ENCODE measurements around the gene ZNF408.

DNA sequence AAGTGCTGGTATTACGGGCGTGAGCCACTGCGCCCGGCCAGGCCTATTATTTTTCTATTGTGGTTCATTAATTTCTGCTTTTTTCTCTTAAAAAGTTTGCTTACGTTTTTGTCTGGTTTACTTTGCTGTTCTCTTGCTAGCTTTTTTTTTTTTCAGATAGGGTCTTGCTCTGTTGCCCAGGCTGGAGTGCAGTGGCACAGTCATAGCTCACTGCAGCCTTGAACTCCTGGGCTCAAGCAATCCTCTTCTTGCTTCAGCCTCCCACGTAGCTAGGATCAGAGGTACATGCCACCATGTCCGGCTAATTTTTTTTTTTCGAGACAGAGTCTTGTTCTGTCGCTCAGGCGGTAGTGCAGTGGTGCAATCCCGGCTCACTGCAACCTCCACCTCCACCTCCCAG is 36.9 kb downstream of the ZNF408 start:
- TF ChIP-seq CTCF (conservative IDR thresholded peaks at IDR 0.05; ENCODE audit: low read length) (no peak), EZH2phosphoT487 (IDR thresholded peaks at IDR 0.05; ENCODE audit: borderline replicate concordance) (no peak)
